Activated CD8-positive, alpha-beta memory T cell treated with anti-CD3 and anti-CD28 coated beads, Interleukin-2, amount 50 U/mL, for 24 hours (primary cell): ENCODE results near the gene GABRG3.

ENCODE experiments used
- DNase-seq: peaks from one replicate; pipeline ENCODE4 v3.0.0-alpha.2; 2020; ENCODE audit errors: extremely low read depth

Gene GABRG3

DNA sequence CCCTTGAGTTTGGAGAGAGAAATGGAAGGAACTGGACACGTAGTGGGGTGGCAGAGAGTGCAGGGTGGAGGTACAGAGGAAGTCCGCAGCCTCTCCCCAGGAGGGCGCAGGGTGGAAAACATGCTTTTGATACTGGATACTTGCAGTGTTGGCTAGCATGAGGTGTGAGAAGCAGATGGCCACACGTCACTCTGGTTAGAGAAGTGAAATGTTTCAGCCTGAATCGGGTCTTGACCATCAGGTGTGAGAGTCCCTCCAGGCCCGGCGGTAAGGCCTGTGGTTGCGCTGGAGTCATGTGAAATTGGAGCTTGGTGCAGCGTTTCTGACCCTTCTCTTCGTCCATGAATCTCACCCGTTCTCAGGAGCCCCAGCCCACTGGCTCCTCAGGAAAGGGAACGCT is 93.1 kb downstream of the GABRG3 start:
- DNase-seq = no peak

GRCh38 chr15:27065151-27065550 is 94.2 kb downstream of the GABRG3 start:
- DNase-seq = no peak

GRCh38 chr15:27065785-27066184 is 94.8 kb downstream of the GABRG3 start:
- DNase-seq = no peak

DNA sequence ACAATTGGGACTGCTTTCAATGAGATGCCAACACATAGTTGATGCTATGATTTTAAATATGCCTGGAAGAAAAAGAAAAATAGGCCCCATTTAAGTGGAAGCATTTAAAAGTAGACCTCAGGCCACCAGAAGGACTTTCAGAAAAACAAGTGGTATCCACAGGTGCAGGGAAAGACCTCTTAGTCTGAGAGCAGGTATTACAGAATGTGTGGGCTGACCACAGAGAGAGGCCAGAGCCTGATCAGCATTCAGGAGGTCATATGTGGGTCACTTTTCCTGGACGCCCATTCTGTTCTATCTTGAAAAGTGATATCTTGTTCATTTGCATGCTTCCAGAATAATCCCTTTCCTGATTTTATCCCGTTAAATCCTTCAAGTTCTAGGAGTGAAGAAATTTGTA is 95.5 kb downstream of the GABRG3 start:
- DNase-seq = no peak

GRCh38 chr15:27067175-27067574 is 96.2 kb downstream of the GABRG3 start:
- no peak for DNase-seq

DNA sequence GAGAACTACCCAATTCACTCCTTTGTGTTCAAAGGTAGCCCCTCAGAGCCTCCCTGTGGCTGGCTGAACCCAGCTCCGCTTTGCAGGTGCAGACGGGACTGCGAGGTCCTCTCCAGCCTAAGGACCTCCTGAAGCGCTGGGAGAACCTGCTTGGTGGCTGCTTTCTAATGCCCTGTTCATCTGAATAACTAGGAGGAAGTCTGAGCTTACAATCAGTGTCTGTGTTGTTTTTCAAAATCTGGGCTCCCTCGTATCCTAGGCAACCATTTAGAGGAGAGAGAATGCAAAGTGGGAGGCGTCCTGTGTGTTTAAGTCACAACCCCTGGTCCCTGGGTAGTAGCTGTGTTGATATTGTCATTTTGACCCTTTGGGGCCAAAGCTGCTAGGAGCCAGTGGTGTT is 99.9 kb downstream of the GABRG3 start:
- no peak for DNase-seq

DNA sequence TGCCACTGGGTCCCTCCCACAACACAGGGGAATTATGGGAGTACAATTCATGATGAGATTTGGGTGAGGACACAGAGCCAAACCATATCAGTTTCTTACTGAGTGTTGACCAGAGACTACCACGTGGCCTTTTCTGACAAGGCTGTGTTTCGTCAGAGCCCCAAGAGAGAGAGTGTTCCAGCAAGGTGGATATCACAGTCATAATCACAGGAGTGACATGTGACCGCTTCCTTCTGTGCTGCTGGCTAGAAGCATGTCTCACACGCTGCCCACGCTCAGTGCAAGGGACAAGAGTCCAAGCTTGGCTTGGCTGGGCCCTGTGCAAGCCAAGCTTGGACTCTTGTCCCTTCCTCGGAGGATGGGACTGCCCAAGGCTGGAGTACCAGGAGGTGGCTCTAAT is 103.2 kb downstream of the GABRG3 start:
- no peak for DNase-seq

GRCh38 chr15:27077790-27078189 is 106.8 kb downstream of the GABRG3 start:
- DNase-seq = no peak

DNA sequence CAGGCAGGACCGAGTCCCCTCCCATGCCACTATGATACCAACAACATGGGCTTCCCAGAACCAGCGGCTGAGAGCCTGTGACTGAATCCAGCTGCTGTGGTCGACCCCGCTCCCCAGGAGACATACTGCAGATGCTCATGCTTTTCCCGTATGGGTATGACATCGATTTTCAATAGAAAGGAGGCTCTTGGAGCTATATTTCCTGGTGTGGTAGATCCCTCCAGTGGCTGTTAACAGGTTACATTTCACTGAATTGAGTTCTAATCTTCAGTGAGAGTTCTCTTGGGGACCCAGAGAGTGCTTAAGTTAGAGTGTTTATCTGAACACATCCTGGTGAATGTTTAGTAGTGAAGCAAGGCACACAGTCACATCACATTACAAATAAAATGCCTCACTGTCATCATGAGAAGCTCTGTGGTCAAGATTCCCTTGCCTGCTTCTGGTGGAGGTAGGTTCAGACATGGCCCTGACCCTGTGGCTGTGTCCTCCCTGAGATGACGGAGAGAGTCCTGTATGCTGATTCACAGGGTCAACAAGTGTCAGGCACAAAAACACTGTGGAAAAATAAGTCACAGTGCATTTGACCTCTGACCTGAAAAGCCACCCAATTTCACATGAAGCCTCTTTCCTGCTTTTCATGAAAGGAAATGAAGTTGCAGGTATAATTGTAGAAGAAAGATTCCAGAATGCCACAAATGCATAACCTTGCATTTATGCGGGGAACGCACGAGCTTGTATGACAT is 110.9 kb downstream of the GABRG3 start:
- no peak for DNase-seq

GRCh38 chr15:27082526-27082925 is 111.5 kb downstream of the GABRG3 start:
- no peak for DNase-seq

DNA sequence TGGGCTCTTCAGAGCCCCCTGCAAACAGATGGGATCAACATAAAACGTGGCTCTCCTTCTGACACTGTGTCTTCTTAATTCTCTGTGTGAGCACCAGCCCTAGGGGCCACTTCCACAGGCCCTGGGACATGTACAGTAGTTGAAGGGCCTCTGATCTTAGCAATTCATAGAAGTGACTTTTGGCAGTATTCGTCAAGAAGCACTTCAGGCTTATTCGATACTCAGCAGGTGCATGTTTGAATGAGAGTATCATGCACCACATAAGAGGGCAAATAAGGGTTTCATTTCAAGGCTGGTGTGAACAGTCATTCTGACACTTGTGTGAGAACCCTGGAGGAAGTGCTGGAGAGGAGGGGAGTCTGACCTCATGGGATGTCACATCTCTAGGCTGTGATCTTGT is 113.9 kb downstream of the GABRG3 start:
- DNase-seq = no peak

GRCh38 chr15:27086149-27086548 is 115.2 kb downstream of the GABRG3 start:
- DNase-seq = no peak

GRCh38 chr15:27086805-27087204 is 115.8 kb downstream of the GABRG3 start:
- no peak for DNase-seq

- DNase-seq = no peak
These were observed 116.9 kb downstream of the GABRG3 start for GRCh38 chr15:27087651-27088583.

- DNase-seq = no peak
These were observed 117.7 kb downstream of the GABRG3 start for GRCh38 chr15:27088584-27089232.

GRCh38 chr15:27089233-27089586 is 118.2 kb downstream of the GABRG3 start:
- DNase-seq = no peak

GRCh38 chr15:27089676-27090075 is 118.7 kb downstream of the GABRG3 start:
- DNase-seq = no peak

DNA sequence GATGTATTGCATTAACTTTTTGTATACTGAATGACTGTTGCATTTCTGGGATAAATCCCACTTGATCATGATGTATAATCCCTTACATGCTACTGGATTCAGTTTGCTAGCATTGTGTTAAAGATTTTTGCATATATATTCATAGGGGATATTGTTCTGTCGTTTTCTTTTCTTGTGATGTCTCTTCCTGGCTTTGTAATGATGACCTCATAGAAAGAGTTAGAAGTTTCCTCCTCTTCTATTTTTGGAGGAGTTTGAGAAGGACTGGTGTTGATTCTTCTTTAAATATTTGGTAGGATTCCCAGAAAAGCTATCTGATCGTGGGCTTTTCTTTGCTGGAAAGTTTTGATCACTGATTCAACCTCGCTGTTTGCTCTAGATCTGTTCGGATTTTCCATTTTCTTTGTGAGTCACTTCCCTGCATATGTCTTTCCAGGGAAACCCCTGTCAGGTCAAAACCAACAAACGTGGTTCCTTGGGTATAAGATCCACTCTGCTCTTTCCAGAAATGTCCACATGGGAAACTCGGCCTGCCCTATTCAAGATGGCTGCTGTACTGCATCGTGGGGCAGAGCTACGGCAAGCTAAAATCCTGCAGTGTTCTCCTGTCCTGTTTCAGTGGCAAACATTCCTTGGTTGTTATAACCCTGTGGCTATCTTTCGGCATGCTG is 120.4 kb downstream of the GABRG3 start:
- no peak for DNase-seq

DNA sequence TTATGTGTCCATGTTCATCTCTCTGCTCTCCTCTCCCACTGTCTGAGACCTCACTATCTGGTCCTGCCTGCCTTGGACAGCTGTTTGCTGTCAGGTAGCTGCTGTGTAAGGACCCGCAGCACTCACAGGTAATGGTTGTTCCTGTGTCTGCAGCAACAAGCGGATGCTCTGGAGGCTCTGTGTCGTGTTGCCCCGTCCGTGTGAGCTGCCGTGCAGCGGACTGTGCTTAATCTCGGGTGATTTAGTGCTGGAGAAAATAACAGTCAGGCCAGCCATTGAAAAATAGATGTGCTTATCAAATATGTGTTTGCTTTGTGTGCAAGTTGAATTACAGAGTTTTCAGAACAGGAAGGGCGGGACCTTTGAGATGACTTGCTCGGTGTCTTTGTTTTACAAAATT is 121.4 kb downstream of the GABRG3 start:
- no peak for DNase-seq

GRCh38 chr15:27094235-27094634 is 123.3 kb downstream of the GABRG3 start:
- DNase-seq = no peak

DNA sequence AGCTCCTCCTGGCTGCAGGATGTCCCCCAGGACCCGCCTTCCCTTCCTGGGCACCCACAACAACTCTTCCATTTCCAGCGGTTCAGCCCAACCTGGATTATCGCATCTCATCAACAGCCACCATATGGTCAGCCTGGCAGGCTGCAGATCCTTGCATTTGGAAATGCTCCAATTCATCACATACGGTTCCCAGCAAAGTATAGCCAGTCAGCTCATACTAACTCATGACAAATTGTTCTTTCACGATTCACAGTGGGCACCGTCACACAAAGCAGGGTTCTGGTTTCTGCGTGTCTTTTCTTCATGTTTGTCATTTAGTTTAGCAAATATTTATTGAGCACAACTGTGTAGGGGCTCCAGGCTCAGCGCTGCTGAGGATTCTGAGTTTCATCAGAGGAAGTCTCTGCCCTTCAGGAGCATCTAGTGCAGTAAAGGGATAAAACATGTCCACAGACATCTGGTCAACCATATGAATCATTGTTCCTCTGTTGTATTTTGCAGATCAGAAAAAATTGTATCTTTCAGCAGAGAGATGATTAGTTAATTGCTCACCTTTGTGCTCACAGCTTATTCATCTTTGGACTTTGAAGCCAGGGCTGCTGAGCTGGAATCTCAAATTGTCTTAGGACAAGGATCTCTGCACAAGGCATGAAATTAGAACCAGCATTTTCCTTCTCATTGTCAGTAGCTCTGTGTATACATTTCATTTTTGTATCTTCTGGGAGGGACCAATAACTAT is 125.1 kb downstream of the GABRG3 start:
- DNase-seq = no peak
